GM15510 (cell line): ENCODE results near the gene FYN.

Experiments
- POLR2A ChIP-seq: IDR thresholded peaks from 3 replicates; pipeline ENCODE4 v1.6.1; 2011; ENCODE audit warnings: borderline replicate concordance; ENCODE audit not compliant: insufficient read length; ENCODE audit errors: extremely low read depth

The FYN gene

GRCh38 chr6:111738156-111738555 lies 135.1 kb downstream of the FYN start:
- no peak for TF ChIP-seq POLR2A

- TF ChIP-seq POLR2A: no peak
Measured at GRCh38 chr6:111737065-111737521, 136.2 kb downstream of the FYN start.

- no peak for TF ChIP-seq POLR2A
Measured at GRCh38 chr6:111736005-111736608, 137.1 kb downstream of the FYN start.

GRCh38 chr6:111734068-111735061 lies 138.9 kb downstream of the FYN start:
- TF ChIP-seq POLR2A: no peak

GRCh38 chr6:111732390-111732789 lies 140.9 kb downstream of the FYN start:
- no peak for TF ChIP-seq POLR2A

GRCh38 chr6:111731456-111732195 lies 141.6 kb downstream of the FYN start:
- TF ChIP-seq POLR2A: no peak

GRCh38 chr6:111730864-111731263 lies 142.4 kb downstream of the FYN start:
- TF ChIP-seq POLR2A: no peak

GRCh38 chr6:111727802-111728201 lies 145.4 kb downstream of the FYN start:
- no peak for TF ChIP-seq POLR2A

GRCh38 chr6:111727041-111727440 lies 146.2 kb downstream of the FYN start:
- TF ChIP-seq POLR2A: no peak

- TF ChIP-seq POLR2A: no peak
Measured at GRCh38 chr6:111725446-111726112, 147.7 kb downstream of the FYN start.

- TF ChIP-seq POLR2A: no peak
Measured at GRCh38 chr6:111724505-111724904, 148.7 kb downstream of the FYN start.

- no peak for TF ChIP-seq POLR2A
Measured at GRCh38 chr6:111724039-111724438, 149.2 kb downstream of the FYN start.

GRCh38 chr6:111723412-111723970 lies 149.8 kb downstream of the FYN start:
- TF ChIP-seq POLR2A: no peak

GRCh38 chr6:111722179-111722731 lies 151.0 kb downstream of the FYN start:
- no peak for TF ChIP-seq POLR2A
